ENCODE data around the gene SMAD1.

The SMAD1 gene

DNA sequence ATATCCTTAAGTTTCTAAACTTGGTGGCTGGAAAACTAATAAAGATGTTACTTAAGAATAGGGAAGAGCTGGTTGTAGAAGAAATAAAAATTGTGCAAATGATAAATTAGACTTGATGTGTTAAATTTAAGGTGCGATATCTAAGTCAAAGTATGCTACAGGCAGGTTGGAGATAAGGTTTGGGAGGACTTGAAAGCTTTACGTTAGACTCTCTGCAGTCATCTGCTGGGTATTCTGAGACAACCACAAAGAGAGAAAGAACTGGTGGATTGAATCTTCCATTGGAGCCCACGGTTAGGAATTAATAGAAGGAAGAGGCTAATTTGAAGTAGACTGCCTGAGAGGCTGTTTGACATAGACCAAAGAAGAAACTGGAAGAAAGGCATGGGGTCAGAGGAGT lies 7.9 kb downstream of the SMAD1 start:
- DNase-seq (ENCODE audit: low spot score), result no peak

DNA sequence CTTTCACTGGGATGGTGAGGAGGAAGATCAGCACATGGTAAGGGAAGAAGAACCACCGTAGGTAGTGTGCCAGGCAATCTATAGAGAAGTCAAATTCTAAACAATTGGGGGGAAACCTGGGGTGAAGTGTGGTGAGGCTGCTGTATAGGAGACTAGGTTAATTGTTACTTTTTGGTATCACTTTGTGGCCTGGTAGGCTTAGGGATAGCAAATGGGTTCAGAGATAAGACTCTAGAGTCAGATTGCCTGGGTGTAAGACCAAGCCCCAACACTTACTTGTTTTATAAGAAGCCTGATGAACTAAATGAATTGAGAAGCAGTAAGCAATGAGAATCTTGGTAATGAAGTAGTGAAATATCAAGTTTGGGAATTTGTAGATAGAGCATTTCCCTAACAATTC lies 8.7 kb downstream of the SMAD1 start:
- DNase-seq (ENCODE audit: low spot score), result no peak

DNA sequence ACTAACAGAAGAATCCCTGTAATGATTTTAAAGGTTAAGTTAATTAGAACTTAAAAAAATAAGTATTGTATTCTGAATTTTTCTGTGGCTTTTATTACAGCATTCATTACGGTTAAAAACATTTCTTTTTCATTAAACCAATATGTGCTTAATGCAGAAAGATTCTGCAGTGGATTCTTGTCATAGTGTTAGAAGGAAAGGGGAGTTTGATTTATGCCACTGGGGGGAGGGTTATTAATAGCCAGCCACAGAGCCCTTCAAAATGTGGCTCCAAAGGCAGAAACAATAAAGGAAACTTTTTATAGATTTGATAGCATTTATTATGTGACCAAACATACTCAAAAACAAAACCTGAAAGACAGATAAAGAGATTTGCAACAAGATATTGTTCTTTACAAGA lies 9.1 kb downstream of the SMAD1 start:
- no peak for DNase-seq (ENCODE audit: low spot score)

DNA sequence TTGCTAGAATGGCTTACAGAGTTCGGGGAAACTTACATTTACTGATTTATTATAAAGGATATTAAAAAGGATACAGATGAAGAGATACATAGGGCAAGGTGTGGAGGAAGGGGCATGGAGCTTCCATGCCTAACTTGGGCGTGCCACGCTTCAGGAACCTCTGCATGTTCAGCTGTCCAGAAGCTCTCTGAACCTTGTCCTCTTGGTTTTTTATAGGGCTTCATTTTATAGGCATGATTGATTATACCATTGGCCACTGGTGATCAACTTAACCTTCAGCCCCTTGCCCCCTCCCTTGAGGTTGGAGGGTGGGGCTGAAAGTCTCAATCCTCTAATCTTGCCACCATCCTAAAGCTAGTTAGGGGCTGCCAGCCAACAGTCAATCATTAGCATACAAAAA lies 10.7 kb downstream of the SMAD1 start:
- DNase-seq (ENCODE audit: low spot score), result no peak

DNA sequence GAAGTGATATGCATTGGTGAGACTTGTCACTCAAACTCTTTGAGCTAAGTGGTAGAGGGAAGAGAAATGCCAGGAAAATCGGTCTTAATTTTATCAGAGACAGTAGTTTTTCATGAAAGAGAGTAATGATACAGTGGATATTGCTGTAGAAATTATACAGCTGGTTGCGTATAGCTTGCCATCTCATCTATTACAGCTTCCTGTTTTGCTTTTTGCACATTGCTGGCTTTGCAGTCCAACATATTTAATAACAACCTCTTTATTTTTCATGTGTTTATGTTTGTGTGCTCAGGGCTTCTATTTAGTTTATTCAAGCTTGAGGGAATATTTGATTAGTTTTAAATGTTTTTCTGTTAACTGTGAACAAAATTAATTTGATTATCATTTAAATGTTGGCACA lies 11.5 kb downstream of the SMAD1 start:
- DNase-seq (ENCODE audit: low spot score), result no peak

DNA sequence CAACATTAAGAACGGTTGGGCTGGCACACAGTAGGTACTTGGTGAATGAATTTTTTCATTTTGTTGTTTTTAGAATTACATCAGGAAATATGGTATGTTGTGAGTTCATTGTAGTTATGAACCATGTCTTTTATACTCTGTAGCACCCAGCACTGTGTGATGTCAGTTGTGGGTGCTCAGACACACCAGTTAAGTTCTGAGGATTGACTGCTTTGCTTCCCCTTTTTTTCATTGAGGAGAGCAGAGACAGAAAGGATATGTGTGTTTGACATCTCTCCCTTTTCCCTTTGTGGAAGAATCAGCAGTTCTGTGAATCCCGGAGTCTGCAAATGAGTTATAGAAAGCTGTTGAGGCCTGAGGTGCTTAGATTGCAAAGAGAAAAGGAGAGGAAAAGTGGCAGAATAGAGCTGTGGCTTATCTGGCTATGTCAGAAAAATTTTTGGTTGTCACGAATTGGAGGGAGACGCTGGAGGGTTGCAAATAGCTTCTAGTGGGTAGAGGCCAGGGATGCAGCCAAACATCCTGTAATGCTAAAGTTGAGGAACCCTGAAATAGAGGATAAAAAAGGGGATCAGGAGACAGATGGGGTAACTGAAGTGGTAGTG lies 13.1 kb downstream of the SMAD1 start:
- DNase-seq (ENCODE audit: low spot score), result no peak

DNA sequence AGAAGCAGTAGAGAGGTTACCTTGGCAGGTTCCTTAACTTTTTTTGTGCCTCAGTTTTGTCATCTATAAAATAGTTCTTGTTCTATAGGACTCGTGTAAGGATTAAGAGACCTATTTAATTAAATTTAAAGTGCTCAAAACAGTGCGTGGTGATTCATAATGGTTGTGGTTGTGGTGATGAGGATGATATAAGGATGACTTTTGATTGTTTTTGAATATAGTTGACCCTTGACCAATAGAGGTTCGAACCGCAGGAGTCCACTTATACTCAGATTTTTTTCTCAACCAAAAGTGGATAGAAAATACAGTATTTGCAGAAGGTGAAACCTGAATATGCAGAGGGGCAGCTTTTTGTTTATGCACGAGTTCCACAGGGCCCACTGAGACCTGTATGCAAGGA lies 14.6 kb downstream of the SMAD1 start:
- no peak for DNase-seq (ENCODE audit: low spot score)

DNA sequence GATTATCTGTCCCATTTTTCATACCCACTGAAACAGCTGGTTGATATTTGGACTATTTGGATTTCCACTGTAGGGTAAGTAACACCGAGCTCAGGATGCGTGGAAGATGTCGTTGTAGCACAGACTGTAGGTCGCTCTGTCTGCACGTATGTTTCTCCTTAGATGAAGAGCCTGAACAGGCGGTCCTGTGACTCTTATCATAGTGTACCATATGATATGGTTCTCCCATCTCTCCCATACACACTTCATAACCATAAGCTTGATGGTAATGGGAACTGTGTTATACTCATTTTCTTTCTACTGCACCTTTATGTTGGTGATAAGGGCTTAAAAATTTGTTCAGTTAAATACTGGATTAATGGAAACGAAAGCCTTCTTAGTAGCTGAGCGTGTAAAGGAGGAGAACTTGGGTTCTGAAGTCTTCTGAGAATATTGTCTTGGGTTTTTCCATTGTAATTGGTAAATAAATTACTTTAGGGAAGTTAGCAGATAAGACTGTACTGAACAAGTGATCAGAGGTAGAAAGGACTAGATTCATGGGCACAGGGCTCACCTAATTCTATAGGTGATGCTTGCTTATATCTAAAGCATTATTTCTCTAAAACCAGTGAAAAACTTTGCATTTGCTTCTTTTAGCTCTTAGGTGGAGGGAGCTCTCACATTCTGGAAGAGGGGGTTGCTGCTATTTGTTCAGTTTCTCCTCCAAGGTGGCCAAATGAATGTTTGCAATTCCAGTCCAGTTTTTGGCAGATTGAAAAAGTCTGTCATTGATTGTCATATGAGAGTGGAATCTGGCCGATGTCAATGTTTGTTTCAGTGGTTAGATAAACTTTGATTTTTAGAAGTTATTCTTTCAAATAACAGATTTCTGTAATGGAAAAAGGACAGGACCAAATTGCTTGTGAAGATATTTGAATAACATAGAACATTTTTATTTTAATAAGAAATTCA lies 15.8 kb downstream of the SMAD1 start:
- DNase-seq (ENCODE audit: low spot score), result no peak

DNA sequence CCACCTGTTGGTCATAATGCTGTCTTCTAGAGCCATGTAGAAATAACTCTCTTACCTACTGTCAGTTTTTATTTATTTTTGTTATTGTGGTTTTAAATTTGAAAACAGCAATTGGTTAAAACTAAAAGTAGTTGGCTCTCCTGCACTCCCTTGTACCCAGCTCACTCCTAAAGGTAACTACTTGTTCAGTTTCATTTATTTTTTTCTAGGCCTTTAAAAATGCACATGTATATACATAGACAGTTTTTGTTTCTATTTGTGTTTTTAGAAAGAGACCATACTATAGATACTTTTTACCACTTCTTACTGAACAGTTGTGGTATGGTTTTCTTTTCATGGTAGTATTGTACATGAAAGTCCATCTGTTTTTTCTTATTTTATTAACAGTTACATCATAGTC lies 16.8 kb downstream of the SMAD1 start:
- DNase-seq (ENCODE audit: low spot score), result no peak

DNA sequence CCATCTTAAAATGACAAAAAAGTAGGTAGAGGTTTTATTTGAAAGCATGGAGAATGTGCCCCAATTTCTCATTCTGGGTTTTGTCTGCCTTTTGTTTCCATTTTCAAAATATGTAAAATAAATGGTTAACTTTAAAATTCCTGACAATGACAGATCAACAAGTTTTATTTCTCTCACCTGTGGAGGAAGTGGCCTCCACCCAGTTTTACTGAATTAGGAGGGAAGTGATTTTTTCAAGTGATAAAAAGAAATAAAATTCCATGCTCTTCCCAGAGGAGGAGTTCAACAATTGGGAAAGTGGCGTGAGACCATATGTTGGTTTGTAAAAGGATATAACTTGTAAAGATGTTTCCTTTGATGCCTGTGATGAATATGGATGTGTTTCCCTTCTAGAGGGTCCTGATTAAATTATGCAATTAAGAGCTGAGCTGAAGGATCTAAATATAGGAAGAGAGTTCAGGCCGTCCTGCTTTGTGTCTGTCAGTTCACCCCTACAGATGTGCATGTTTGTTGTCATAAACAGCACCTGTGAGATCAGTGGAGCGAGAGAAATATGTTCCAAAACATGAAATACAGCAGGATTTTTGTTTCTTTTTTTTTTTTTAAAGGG lies 19.5 kb downstream of the SMAD1 start:
- no peak for DNase-seq (ENCODE audit: low spot score)

DNA sequence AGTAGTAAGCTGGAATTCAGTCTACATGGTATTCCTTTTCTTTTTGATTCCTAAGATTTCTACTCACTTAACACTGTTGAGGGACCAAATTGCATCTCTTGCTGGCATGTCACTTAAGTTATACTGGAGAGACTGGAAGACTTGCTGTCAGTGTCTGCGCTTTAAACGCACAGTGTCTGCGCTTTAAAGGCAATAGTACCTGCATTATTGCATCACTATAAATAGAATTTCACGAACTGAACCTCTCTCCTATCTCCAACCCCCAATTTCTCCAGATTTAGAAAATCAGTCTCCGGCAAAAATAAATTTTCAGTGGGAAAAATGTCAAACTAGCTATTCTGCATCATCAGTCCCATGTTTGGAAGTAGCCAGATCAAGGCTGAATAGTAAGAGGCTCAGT lies 21.2 kb downstream of the SMAD1 start:
- DNase-seq (ENCODE audit: low spot score), result no peak

DNA sequence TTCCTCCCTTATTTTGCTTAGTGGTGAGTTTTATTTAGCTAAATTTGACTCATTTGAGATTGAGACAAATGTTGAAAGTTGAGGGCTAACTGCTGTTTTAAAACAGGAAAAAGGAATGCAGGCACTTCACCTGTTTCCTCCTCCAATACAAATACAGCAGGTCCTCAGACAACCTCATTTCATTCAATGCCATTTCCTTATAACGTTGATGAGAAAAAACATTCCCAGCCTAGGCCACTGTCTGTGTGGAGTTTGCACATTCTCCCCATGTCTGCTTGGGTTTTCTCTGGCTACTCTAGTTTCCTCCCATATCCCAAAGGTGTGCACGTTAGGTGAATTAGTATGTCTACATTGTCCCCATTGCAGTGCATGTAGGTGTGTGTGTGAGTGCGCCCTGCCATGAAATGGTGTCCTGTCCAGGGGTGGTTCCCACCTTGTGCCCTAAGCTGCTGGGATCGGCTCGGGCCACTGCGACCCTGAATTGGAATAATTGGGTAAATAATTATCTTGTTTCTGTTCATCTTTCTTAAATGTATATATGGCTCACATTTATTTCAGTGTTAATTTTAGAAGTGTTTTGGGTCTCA lies 21.9 kb downstream of the SMAD1 start:
- DNase-seq (ENCODE audit: low spot score), result no peak

DNA sequence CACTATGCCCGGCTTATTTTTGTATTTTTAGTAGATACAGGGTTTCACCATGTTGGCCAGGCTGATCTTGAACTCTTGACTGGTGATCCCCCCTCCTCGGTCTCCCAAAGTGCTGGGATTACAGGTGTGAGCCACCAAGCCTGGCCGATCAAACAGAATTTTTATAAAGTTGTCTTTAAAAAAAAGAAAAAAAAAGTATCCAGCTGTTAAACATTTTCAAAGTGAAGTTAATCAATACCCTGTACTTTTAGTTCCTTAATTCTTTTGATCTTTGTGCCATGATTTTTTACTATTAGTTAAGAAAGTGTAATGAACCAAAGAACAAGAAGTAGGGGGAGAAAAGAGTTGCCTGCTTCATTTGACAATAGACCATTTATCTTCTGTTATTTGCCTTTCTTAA lies 24.3 kb downstream of the SMAD1 start:
- no peak for DNase-seq (ENCODE audit: low spot score)

DNA sequence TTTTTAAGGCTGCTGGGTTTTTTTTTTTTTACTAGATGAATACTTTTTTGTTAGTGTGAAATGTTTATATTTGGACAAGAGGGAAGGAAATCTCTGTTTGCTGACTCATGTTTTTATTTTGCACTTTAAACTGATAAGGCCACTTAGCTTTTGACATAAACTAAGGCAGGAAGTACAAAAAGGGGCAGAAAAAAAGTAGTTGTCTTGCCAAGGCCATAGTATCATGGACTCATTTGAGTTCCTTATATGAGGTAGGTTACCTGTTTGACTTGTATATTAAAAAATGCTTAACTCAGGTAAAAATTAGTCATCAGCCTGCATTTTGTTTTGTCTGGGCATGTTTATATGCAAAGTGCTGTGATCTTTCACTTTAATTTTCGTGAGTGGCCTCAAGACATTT lies 26.0 kb downstream of the SMAD1 start:
- peak; percentile 83 for DNase-seq (ENCODE audit: low spot score)

DNA sequence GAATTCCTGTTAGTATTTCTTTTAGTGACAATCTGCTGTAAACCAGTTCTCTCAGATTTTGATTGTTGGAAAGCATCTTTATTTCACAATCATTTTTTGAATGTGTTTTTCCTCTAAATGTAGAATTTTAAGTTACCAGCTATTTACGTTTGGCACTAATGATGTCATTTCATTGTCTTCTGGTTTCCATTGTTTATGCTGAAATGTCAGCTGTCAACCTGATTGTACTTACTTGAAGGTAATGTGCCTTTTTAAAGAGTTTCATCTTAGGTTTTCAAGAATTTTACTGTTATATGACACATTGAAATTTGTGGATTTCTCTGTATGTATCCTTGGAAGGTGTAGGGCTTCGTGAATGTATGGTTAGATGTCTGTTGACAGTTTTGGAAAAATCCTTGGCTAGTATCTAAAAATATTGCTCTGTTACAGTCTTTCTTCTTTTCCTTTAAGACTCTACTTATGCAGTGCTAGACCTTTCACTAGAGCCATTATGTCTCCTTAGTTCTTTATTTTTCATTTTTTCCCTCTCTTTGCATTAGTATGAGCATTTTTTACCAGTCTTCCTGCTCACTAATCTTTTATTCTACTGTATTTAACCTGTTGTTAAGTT lies 30.4 kb downstream of the SMAD1 start:
- peak; percentile 19 for DNase-seq (ENCODE audit: low spot score)

DNA sequence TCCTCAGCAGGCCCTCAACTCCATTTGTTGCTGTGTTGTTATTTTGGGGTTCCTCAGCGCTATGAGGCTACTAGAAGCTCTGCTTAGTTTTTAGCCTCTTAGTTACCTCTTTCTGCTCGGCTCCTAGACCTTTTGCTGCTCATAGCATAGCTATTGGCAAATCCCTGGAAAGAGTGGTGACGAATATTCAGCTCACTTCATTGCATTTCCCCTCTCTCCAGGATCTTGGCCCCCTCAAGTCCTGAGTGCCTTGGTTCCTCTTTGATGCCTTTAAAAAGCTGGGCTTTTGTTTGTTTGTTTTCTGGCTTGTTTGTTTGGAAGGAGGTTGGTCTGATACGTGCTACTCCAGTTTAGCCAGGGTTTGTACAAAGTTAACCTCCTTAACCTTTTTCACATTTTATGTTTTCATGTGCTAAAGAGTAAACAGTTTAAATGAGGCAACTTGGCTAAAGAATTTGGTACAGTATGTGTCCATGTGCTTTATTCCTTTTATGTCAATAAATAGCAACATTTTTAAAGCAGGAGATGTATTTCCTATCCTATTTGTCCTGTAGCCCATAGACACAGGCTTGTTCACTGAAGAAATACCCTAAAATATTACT lies 31.5 kb downstream of the SMAD1 start:
- no peak for DNase-seq (ENCODE audit: low spot score)

DNA sequence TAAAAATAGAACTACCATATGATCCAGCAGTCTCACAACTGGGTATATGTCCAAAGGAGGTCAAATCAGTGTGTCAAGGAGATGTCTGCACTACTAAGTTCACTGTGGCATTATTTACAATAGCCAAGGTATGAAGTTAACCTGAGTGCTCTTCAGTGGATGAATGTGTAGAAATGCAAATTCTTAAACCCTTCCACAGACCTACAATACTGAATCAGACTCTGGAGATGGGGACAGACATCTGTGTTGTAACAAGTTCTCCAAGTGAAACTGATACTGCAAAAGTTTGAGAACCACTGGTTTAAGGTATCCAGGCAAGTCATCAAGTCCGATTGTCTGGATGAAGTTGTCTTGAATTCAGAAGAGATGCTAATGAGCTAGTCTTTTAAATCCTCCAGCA lies 38.5 kb downstream of the SMAD1 start:
- DNase-seq (ENCODE audit: low spot score), result no peak

DNA sequence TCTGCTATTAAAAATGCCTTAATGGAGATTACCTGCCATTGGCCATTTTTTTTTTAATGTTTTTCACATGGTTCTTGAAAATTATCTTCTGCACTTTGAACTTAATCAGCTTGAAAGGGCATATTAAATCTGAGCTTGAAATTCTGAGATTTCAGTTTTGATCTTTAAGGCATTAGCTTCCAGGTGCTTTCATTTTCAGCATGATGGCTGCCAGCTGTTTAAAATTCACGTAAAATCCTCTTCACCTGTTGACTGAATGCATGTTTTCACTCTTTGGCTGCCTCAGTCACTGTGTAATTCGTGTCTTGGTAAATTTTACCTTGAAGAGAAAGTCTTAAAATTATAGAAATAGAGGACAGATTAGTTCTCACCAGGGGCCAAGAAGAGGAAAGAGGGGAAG lies 39.6 kb downstream of the SMAD1 start:
- DNase-seq (ENCODE audit: low spot score), result no peak

DNA sequence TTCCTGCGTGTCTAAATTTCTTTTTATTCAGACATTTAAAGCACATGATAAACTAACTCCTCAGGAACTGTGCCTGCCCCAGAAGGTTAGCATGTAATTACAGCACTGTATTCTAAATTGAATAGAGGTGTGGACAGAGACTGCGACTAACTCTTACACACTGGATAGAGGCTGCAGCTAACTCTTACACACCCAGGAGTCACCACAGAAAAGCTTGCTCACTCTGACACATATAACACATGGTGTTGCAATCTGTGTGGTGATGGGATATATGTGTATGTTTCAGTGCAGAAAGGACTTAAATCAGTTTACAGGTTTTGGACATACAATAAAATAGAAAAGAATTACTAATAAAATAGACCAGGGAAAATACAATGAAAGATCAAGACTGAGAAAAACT lies 41.5 kb downstream of the SMAD1 start:
- no peak for DNase-seq (ENCODE audit: low spot score)

DNA sequence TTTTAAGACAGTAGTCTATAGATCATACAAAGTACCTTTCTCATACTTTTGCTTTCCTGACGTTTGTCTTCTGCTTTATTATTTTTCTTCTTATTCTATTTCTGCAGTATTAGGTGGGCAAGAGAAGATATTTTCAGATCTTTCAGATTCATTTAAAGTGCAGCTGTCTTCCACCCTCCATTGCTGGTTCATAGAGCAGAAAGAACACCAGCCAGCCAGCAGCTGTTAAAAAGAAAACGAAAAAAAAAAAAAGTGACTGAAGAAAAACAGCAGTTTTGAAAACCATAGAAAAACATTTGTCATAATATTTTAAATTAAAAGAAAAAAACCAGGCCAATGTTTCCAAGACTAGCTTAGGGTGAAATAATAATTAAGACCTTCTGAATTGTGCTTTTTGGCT lies 42.9 kb downstream of the SMAD1 start:
- DNase-seq (ENCODE audit: low spot score), result no peak

DNA sequence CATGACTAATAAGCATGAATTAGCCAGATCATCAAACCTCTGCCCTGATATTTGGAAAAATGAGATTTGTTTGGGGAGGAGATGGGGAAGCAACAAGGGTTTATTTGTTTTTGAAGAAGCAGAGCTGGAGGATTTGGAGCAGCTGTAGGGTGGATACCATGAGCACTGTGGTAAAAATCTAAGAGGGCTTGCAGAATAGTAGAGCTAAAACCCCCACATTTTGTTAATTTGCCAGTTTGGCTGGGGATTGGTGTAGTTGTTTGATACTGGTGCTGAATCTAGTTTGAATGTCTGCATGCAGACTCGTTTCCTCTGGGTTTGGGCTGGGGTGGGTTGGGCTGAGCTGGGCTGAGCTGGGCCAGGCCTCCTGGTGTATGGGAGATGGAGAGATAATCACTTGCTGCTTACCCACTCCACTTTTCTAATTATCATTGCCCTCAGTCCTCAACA lies 43.7 kb downstream of the SMAD1 start:
- DNase-seq (ENCODE audit: low spot score), result peak; percentile 28

DNA sequence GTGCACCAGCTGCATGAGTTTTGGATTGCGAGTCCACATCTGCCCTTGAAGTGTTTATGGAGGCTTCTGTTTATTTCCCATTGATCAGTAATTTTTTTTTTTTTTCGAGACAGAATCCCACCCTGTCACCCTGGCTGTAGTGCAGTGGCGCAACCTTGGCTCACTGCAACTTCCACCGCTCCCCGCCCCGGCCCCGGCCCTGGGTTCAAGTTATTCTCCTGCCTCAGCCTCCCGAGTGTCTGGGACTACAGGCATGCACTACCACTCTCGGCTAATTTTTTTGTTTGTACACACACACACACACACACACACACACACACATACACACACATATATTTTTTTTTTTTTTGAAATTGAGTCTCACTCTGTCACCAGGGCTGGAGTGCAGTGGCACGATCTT lies 46.1 kb downstream of the SMAD1 start:
- DNase-seq (ENCODE audit: low spot score), result no peak
